ENCODE results near the gene SRD5A1. TPM values are rescaled to one million over a fixed set of nuclear protein-coding genes. Genes with fewer than 3 reads are reported as not detected.

Gene SRD5A1
- total RNA-seq, 4 donors from 2014 or later, result 9.0 to 79.8 (median 17.0) TPM

GRCh38 chr5:6700685-6701355, 67.6 kb downstream of the SRD5A1 start:
- peaks cover 0 to 7% (median 2%) of the 10 kb centered on the region in 4 donors for H3K4me1 ChIP-seq
- no peaks in the 10 kb centered on the region for H3K9me3 ChIP-seq
- TF ChIP-seq EP300 (IDR thresholded peaks at IDR 0.05; ENCODE audit: low read depth), result no peak
- no peak for TF ChIP-seq CTCF (IDR thresholded peaks at IDR 0.05)
- no peak for TF ChIP-seq POLR2A (IDR thresholded peaks at IDR 0.05)
- TF ChIP-seq POLR2AphosphoS5 (IDR thresholded peaks at IDR 0.05), result no peak
- no peak overlapping the region for H3K4me3 ChIP-seq
- in situ Hi-C loops (cut with MboI; ENCODE audit: low pct_ligation_motif_present in 1 of 4, low pct_unique_long_range_greater_than_20kb in 1 of 4, low sequenced_read_pairs in 3 of 4), result no loop called here
- peak; percentile 51 for DNase-seq
- H3K36me3 ChIP-seq, result no peaks in the 10 kb centered on the region
- intact Hi-C loops (cut with DNase I; ENCODE audit: low total_unique reads), result no loop called here
- no peak overlapping the region for H3K27ac ChIP-seq
- peaks cover 15% of the 10 kb centered on the region for H3K27me3 ChIP-seq
- WGBS, 2 donors (ENCODE audit: low coverage in 1 of 2), result 68 to 74% methylated on average over 6 to 12 of the region's 12 CpGs

GRCh38 chr5:6701491-6701890, 68.3 kb downstream of the SRD5A1 start:
- DNase-seq, result no peak
- intact Hi-C loops (cut with DNase I; ENCODE audit: low total_unique reads), result no loop called here
- WGBS, 2 donors (ENCODE audit: low coverage in 1 of 2), result 83% methylated on average over 1 to 12 of the region's 12 CpGs

GRCh38 chr5:6702633-6703032, 69.4 kb downstream of the SRD5A1 start:
- no peak for DNase-seq
- 91 to 97% methylated on average over 6 of the region's 6 CpGs for WGBS, 2 donors (ENCODE audit: low coverage in 1 of 2)
- H3K9me3 ChIP-seq, result no peaks in the 10 kb centered on the region
- TF ChIP-seq CTCF (IDR thresholded peaks at IDR 0.05) (no peak), EP300 (IDR thresholded peaks at IDR 0.05; ENCODE audit: low read depth) (no peak), POLR2AphosphoS5 (IDR thresholded peaks at IDR 0.05) (no peak), POLR2A (IDR thresholded peaks at IDR 0.05) (no peak)
- no peaks in the 10 kb centered on the region for H3K36me3 ChIP-seq
- in situ Hi-C loops (cut with MboI; ENCODE audit: low pct_ligation_motif_present in 1 of 4, low pct_unique_long_range_greater_than_20kb in 1 of 4, low sequenced_read_pairs in 3 of 4) (no loop called here), intact Hi-C loops (cut with DNase I; ENCODE audit: low total_unique reads) (no loop called here)
- H3K4me1 ChIP-seq, result peaks cover 0 to 7% (median 2%) of the 10 kb centered on the region in 4 donors
- H3K4me3 ChIP-seq, result no peak overlapping the region
- no peak overlapping the region for H3K27ac ChIP-seq
- peaks cover 2% of the 10 kb centered on the region for H3K27me3 ChIP-seq

More at GRCh38 chr5:6701491-6701890, 68.3 kb downstream of the SRD5A1 start:
- H3K36me3 ChIP-seq, result no peaks in the 10 kb centered on the region
- H3K4me3 ChIP-seq, result no peak overlapping the region
- TF ChIP-seq POLR2A (IDR thresholded peaks at IDR 0.05), result no peak
- TF ChIP-seq CTCF (IDR thresholded peaks at IDR 0.05), result no peak
- TF ChIP-seq POLR2AphosphoS5 (IDR thresholded peaks at IDR 0.05), result no peak
- TF ChIP-seq EP300 (IDR thresholded peaks at IDR 0.05; ENCODE audit: low read depth), result no peak
- no peak overlapping the region for H3K27ac ChIP-seq
- H3K27me3 ChIP-seq, result peaks cover 13% of the 10 kb centered on the region
- in situ Hi-C loops (cut with MboI; ENCODE audit: low pct_ligation_motif_present in 1 of 4, low pct_unique_long_range_greater_than_20kb in 1 of 4, low sequenced_read_pairs in 3 of 4), result no loop called here
- no peaks in the 10 kb centered on the region for H3K9me3 ChIP-seq
- peaks cover 0 to 7% (median 2%) of the 10 kb centered on the region in 4 donors for H3K4me1 ChIP-seq

- TF ChIP-seq POLR2AphosphoS5 (IDR thresholded peaks at IDR 0.05) (no peak), POLR2A (IDR thresholded peaks at IDR 0.05) (no peak), CTCF (IDR thresholded peaks at IDR 0.05) (no peak), EP300 (IDR thresholded peaks at IDR 0.05; ENCODE audit: low read depth) (no peak)
- DNase-seq, result no peak
- 56 to 64% methylated on average over 4 to 6 of the region's 6 CpGs for WGBS, 2 donors (ENCODE audit: low coverage in 1 of 2)
- H3K36me3 ChIP-seq, result no peaks in the 10 kb centered on the region
- no peaks in the 10 kb centered on the region for H3K27me3 ChIP-seq
- no peak overlapping the region for H3K4me3 ChIP-seq
- in situ Hi-C loops (cut with MboI; ENCODE audit: low pct_ligation_motif_present in 1 of 4, low pct_unique_long_range_greater_than_20kb in 1 of 4, low sequenced_read_pairs in 3 of 4) (no loop called here), intact Hi-C loops (cut with DNase I; ENCODE audit: low total_unique reads) (no loop called here)
- peak overlapping the region; percentile 30 to 77 (median 64) for H3K27ac ChIP-seq
- H3K4me1 ChIP-seq, result peaks cover 0 to 7% (median 2%) of the 10 kb centered on the region in 4 donors
- H3K9me3 ChIP-seq, result no peaks in the 10 kb centered on the region
Measured at GRCh38 chr5:6703806-6704205, 70.6 kb downstream of the SRD5A1 start.

Data from transverse colon (tissue), 4 donors.